IMR-90 (cell line): Measurements from ENCODE around the gene KLF2. TPM values are rescaled to one million over a fixed set of nuclear protein-coding genes. Genes with fewer than 3 reads are reported as not detected.
A peak's percentile ranks its signal among the peaks of the same experiment; 100 is the strongest.

Source experiments
- ATAC-seq: fragments of 200-7000 bp; cut with Tn5 transposase; 2 replicates; pipeline ENCODE4 v1.9.1; 2020; ENCODE audit warnings: low read depth, mild to moderate bottlenecking, moderate library complexity
- BruUV-seq: library from RNA; stranded (reverse); fragments of 400-500 nt; replicated peaks from 2 replicates; lab custom pipeline; 2021; lab: Mats Ljungman, UMichigan
- CTCF ChIA-PET: fragments of 300-600 bp; formaldehyde crosslinking; extraction: SDS; loops from one replicate; lab custom pipeline; 2021; ENCODE audit warnings: antibody characterized with exemption; lab: Yijun Ruan, JAX
- POLR2A ChIA-PET: fragments of 300-600 bp; sonication (Branson Sonifier 250); formaldehyde crosslinking; loops from one replicate; lab custom pipeline; 2022; ENCODE audit warnings: antibody characterized with exemption; ENCODE audit not compliant: unreplicated experiment; lab: Charles Lee
- DNase-seq: peaks from one replicate; pipeline ENCODE4 v3.0.0; 2013
- H2AFZ ChIP-seq: replicated peaks from 2 replicates; pipeline ENCODE3; 2013; ENCODE audit warnings: low read length, mild to moderate bottlenecking; ENCODE audit not compliant: poor library complexity
- H2AK5ac ChIP-seq: 2 replicates; pipeline ENCODE4 v1.6.1; 2013; ENCODE audit warnings: low read depth, low read length, inconsistent platforms
- H2AK9ac ChIP-seq: replicated peaks from 2 replicates; pipeline ENCODE3; 2013; ENCODE audit warnings: mild to moderate bottlenecking, low read depth, low read length, moderate library complexity; ENCODE audit not compliant: poor library complexity
- H2BK120ac ChIP-seq: 2 replicates; pipeline ENCODE4 v1.6.1; 2013; ENCODE audit warnings: low read depth, low read length, inconsistent platforms
- H2BK15ac ChIP-seq: 3 replicates; pipeline ENCODE4 v1.6.1; 2013; ENCODE audit warnings: low read depth, low read length, inconsistent platforms
- H2BK20ac ChIP-seq: 2 replicates; pipeline ENCODE4 v1.6.1; 2013; ENCODE audit warnings: low read depth, mild to moderate bottlenecking, inconsistent platforms, low read length, moderate library complexity
- H2BK5ac ChIP-seq: 2 replicates; pipeline ENCODE4 v1.6.1; 2013; ENCODE audit warnings: mild to moderate bottlenecking, low read depth, low read length, inconsistent platforms; ENCODE audit not compliant: poor library complexity, severe bottlenecking
- H3K14ac ChIP-seq: replicated peaks from 2 replicates; pipeline ENCODE4 v1.6.1; 2013; ENCODE audit warnings: low read depth, low read length, inconsistent platforms
- H3K18ac ChIP-seq: 2 replicates; pipeline ENCODE4 v1.6.1; 2013; ENCODE audit warnings: low read depth, low read length, control low read depth
- H3K23ac ChIP-seq: 2 replicates; pipeline ENCODE4 v1.6.1; 2013; ENCODE audit warnings: low read depth, low read length, inconsistent platforms
- H3K27ac ChIP-seq: 2 replicates; pipeline ENCODE4 v1.5.1; 2013; ENCODE audit warnings: mild to moderate bottlenecking, control low read depth, low read length; ENCODE audit not compliant: insufficient read depth
- H3K27me3 ChIP-seq: 2 replicates; pipeline ENCODE4 v1.6.1; 2013; ENCODE audit warnings: low read length; ENCODE audit not compliant: control insufficient read depth, insufficient read depth
- H3K36me3 ChIP-seq: 2 replicates; pipeline ENCODE4 v1.6.1; 2013; ENCODE audit warnings: low read length, mixed read lengths; ENCODE audit not compliant: control insufficient read depth, insufficient read depth
- H3K4ac ChIP-seq: 2 replicates; pipeline ENCODE4 v1.6.1; 2013; ENCODE audit warnings: low read depth, low read length, inconsistent platforms
- H3K4me1 ChIP-seq: 2 replicates; pipeline ENCODE4 v1.6.1; 2013; ENCODE audit warnings: low read length, mixed read lengths; ENCODE audit not compliant: control insufficient read depth, insufficient read depth
- H3K4me2 ChIP-seq: 2 replicates; pipeline ENCODE4 v1.6.1; 2013; ENCODE audit warnings: low read depth, mild to moderate bottlenecking, control low read depth, low read length, moderate library complexity
- H3K4me3 ChIP-seq: 2 replicates; pipeline ENCODE4 v1.5.1; 2013; ENCODE audit warnings: low read depth, mild to moderate bottlenecking, control low read depth, low read length, moderate library complexity; ENCODE audit not compliant: insufficient read depth
- H3K56ac ChIP-seq: 2 replicates; pipeline ENCODE4 v1.6.1; 2013; ENCODE audit warnings: low read length, inconsistent platforms; ENCODE audit not compliant: insufficient read depth; ENCODE audit errors: extremely low read depth
- H3K79me1 ChIP-seq, 2 experiments: 2 replicates each; pipeline ENCODE4 v1.6.1; 2013; ENCODE audit warnings: low read length in 2 of 2, inconsistent platforms in 1 of 2, low read depth in 1 of 2
- H3K9ac ChIP-seq: 2 replicates; pipeline ENCODE4 v1.6.1; 2013; ENCODE audit warnings: low read depth, low read length, control low read depth
- H3K9me1 ChIP-seq: 2 replicates; pipeline ENCODE4 v1.6.1; 2013; ENCODE audit warnings: low read length, inconsistent platforms; ENCODE audit not compliant: insufficient read depth
- H3K9me3 ChIP-seq: 2 replicates; pipeline ENCODE4 v1.6.1; 2013; ENCODE audit warnings: low read length; ENCODE audit not compliant: control insufficient read depth, insufficient read depth
- H4K20me1 ChIP-seq: 2 replicates; pipeline ENCODE4 v1.6.1; 2013; ENCODE audit warnings: low read length, inconsistent platforms; ENCODE audit not compliant: insufficient read depth
- H4K5ac ChIP-seq: 2 replicates; pipeline ENCODE4 v1.6.1; 2013; ENCODE audit warnings: mild to moderate bottlenecking, low read depth, low read length, control low read depth
- H4K8ac ChIP-seq, 2 experiments: 2 replicates each; pipeline ENCODE4 v1.6.1; 2013; ENCODE audit warnings: low read depth in 2 of 2, low read length in 2 of 2, control low read depth in 1 of 2, inconsistent platforms in 1 of 2
- H4K91ac ChIP-seq: 2 replicates; pipeline ENCODE4 v1.6.1; 2013; ENCODE audit warnings: low read depth, low read length, inconsistent platforms; ENCODE audit not compliant: insufficient read depth
- CEBPB ChIP-seq: IDR thresholded peaks from 2 replicates; pipeline ENCODE4 v1.6.1; 2012; ENCODE audit warnings: low read depth, low read length, improper control_type of control experiment
- MAZ ChIP-seq: IDR thresholded peaks from 2 replicates; pipeline ENCODE4 v1.6.1; 2012; ENCODE audit warnings: low read depth, mild to moderate bottlenecking, low read length, improper control_type of control experiment, moderate library complexity, borderline replicate concordance
- NFE2L2 ChIP-seq: fragments of 150-350 bp; IDR thresholded peaks from 2 replicates; pipeline ENCODE4 v1.6.1; 2016; ENCODE audit warnings: low read depth, mild to moderate bottlenecking, low read length
- RFX5 ChIP-seq: IDR thresholded peaks from 2 replicates; pipeline ENCODE4 v1.8.0; 2012; ENCODE audit warnings: low read depth, mild to moderate bottlenecking, low read length, moderate library complexity
- SMC3 ChIP-seq: fragments of 150-350 bp; IDR thresholded peaks from 2 replicates; pipeline ENCODE4 v1.6.1; 2016; ENCODE audit warnings: low read depth, mild to moderate bottlenecking, antibody characterized with exemption, low read length, moderate library complexity
- whole genome bisulfite sequencing, 2 experiments: methylation state at CpG; one replicate each; pipeline versions ENCODE4 v1.1.5 to v1.1.7; 2013; ENCODE audit warnings: missing lambda C conversion rate in 2 of 2; ENCODE audit not compliant: insufficient read length in 1 of 2; ENCODE audit errors: extremely low coverage in 2 of 2; 5-methylcytosine and 5-hydroxymethylcytosine counted together
- dilution Hi-C: fragments of 300-500 bp; cut with HindIII; formaldehyde crosslinking; loops from one replicate; pipeline ENCODE4 v1.14.3; 2018; ENCODE audit warnings: low sequenced_read_pairs; ENCODE audit not compliant: unreplicated experiment
- in situ Hi-C: fragments of 300-500 bp; cut with MboI; formaldehyde crosslinking; loops from 3 replicates; pipeline ENCODE4 v1.14.3; 2019; ENCODE audit warnings: low sequenced_read_pairs, inconsistent platforms, mixed read lengths
- intact Hi-C: fragments of 100-400 bp; cut with micrococcal nuclease; formaldehyde crosslinking; loops from 2 replicates; pipeline ENCODE4 v1.10.0; 2022
- polyA plus RNA-seq, 3 experiments: library from polyadenylated mRNA; depleted of rRNA; stranded (reverse); fragments of >200 nt; gene quantifications; 2 replicates each; pipeline ENCODE4 v1.2.3, GENCODE V29; 2012; ENCODE audit warnings: low replicate concordance in 1 of 3
- total RNA-seq: library from RNA; depleted of rRNA; stranded (reverse); fragments of >200 nt; gene quantifications from 2 replicates; pipeline ENCODE4 v1.2.3, GENCODE V29; 2012

The KLF2 gene
- total and polyA plus RNA-seq, 2 of the 4 experiments (the other 2 are of a cell fraction) = 1.1 to 34.4 TPM

GRCh38 chr19:16281743-16282142 lies 42.9 kb upstream of the KLF2 start:
- H4K5ac ChIP-seq = no peak overlapping the region
- H2BK120ac ChIP-seq = no peak overlapping the region
- H2AK5ac ChIP-seq = no peak overlapping the region
- H3K4ac ChIP-seq = no peak overlapping the region
- CTCF ChIA-PET = no interaction called here
- no peaks in the 10 kb centered on the region for H3K9me3 ChIP-seq
- peaks cover 6% of the 10 kb centered on the region; the same call in 1 of the 2 replicates for H3K9me1 ChIP-seq
- BruUV-seq = no TSS peak
- no peak overlapping the region for H3K4me2 ChIP-seq
- H2BK5ac ChIP-seq = no peak overlapping the region
- in situ Hi-C loops (no loop called here), dilution Hi-C loops (no loop called here), intact Hi-C loops (loop anchor here (5.0 kb wide), 1 partner anchor 36 kb away; no protein-coding TSS in a partner anchor)
- H4K91ac ChIP-seq = no peak overlapping the region
- no peaks in the 10 kb centered on the region; a peak in 1 of 4 replicates for H3K79me1 ChIP-seq
- H2BK20ac ChIP-seq = no peak overlapping the region
- no peak for ATAC-seq
- no peak for TF ChIP-seq SMC3
- TF ChIP-seq RFX5 = no peak
- 0 out of 2 replicates have a peak, but pooled peaks have one; percentile 2 for TF ChIP-seq CEBPB
- no peak for TF ChIP-seq MAZ
- no peak for TF ChIP-seq NFE2L2
- no peak overlapping the region for H3K23ac ChIP-seq
- DNase-seq = no peak
- no peak overlapping the region for H3K27ac ChIP-seq
- 0 out of 2 replicates have a peak, but pooled peaks cover 4% of the 10 kb centered on the region for H4K20me1 ChIP-seq
- H3K4me1 ChIP-seq = peaks cover 6% of the 10 kb centered on the region
- no peak overlapping the region for H2AFZ ChIP-seq
- H2AK9ac ChIP-seq = no peak overlapping the region
- POLR2A ChIA-PET = no interaction called here
- no peak overlapping the region for H4K8ac ChIP-seq
- H3K27me3 ChIP-seq = peaks cover 16% of the 10 kb centered on the region
- no peaks in the 10 kb centered on the region for H3K36me3 ChIP-seq
- H2BK15ac ChIP-seq = no peak overlapping the region
- H3K9ac ChIP-seq = no peak overlapping the region
- no peak overlapping the region for H3K18ac ChIP-seq
- no peak overlapping the region for H3K4me3 ChIP-seq
- H3K14ac ChIP-seq = no peak overlapping the region
- 60% methylated on average over 1 of the region's 5 CpGs; no CpG with 5 or more reads in 1 of the 2 experiments for WGBS, 2 experiments
- no peak overlapping the region for H3K56ac ChIP-seq
